CD14-positive monocyte (primary cell): Measurements from ENCODE around the gene KRTDAP. TPM values are rescaled to one million over a fixed set of nuclear protein-coding genes. Genes with fewer than 3 reads are reported as not detected.
"Not testable (repeated sequence)": the region's sequence is repeated elsewhere in the genome, so short reads cannot be mapped to it uniquely, and the experiment has no call there.

Source experiments
- DNase-seq, 3 donors: peaks; one replicate each; pipeline ENCODE4 v3.0.0-alpha.2; 2011 to 2022
- H2AFZ ChIP-seq: 2 replicates; pipeline ENCODE4 v1.6.0; 2012; ENCODE audit warnings: mild to moderate bottlenecking, low read depth, low read length, inconsistent platforms; ENCODE audit not compliant: insufficient read depth, poor library complexity, severe bottlenecking
- H3K27ac ChIP-seq, 2 donors: 1 replicate in 1 of 2; 2 replicates in 1 of 2; pipeline ENCODE4 v1.5.1; 2012 to 2013; ENCODE audit warnings: low read length in 2 of 2, control low read depth in 1 of 2, inconsistent platforms in 1 of 2, low read depth in 1 of 2, mild to moderate bottlenecking in 1 of 2
- H3K27me3 ChIP-seq, 2 donors: one replicate each; pipeline versions ENCODE4 v1.6.0 to v1.6.1; 2011 to 2013; ENCODE audit warnings: low read length in 2 of 2; ENCODE audit not compliant: control insufficient read depth in 2 of 2, insufficient read depth in 2 of 2
- H3K36me3 ChIP-seq, 2 donors: replicated peaks in 1 of 2; 1 replicate in 1 of 2; 2 replicates in 1 of 2; pipeline versions ENCODE4 v1.5.1 to v1.6.1; 2012 to 2013; ENCODE audit warnings: low read length in 2 of 2, control low read depth in 1 of 2, inconsistent platforms in 1 of 2, mild to moderate bottlenecking in 1 of 2; ENCODE audit not compliant: insufficient read depth in 2 of 2, control insufficient read depth in 1 of 2
- H3K4me1 ChIP-seq, 2 donors: 1 replicate in 1 of 2; 2 replicates in 1 of 2; pipeline versions ENCODE4 v1.5.1 to v1.6.1; 2012 to 2013; ENCODE audit warnings: low read length in 2 of 2, control low read depth in 1 of 2, inconsistent platforms in 1 of 2, mild to moderate bottlenecking in 1 of 2, moderate library complexity in 1 of 2; ENCODE audit not compliant: insufficient read depth in 2 of 2, control insufficient read depth in 1 of 2
- H3K4me2 ChIP-seq: replicated peaks from 2 replicates; pipeline ENCODE3; 2012; ENCODE audit warnings: low read length, moderate library complexity, mild to moderate bottlenecking; ENCODE audit not compliant: poor library complexity, severe bottlenecking; ENCODE audit errors: extremely low read depth
- H3K4me3 ChIP-seq, 3 experiments: fragments of 200-600 bp in 1 of 3; sonication (generic) in 1 of 3; replicated peaks in 1 of 3; 1 replicate in 2 of 3; 2 replicates in 1 of 3; pipeline ENCODE4 v1.5.1; 2011 to 2013; ENCODE audit warnings: low read length in 3 of 3, mild to moderate bottlenecking in 3 of 3, control low read depth in 2 of 3, low read depth in 2 of 3, inconsistent platforms in 1 of 3, moderate library complexity in 1 of 3
- H3K79me2 ChIP-seq: 2 replicates; pipeline ENCODE4 v1.6.0; 2012; ENCODE audit warnings: mild to moderate bottlenecking, control low read depth, inconsistent platforms, low read length, moderate library complexity; ENCODE audit not compliant: insufficient read depth
- H3K9ac ChIP-seq: 2 replicates; pipeline ENCODE4 v1.6.0; 2017; ENCODE audit warnings: low read length, mild to moderate bottlenecking; ENCODE audit not compliant: insufficient read depth, poor library complexity, severe bottlenecking
- H3K9me3 ChIP-seq, 2 donors: replicated peaks in 1 of 2; 1 replicate in 1 of 2; 2 replicates in 1 of 2; pipeline versions ENCODE4 v1.5.1 to v1.6.1; 2012 to 2013; ENCODE audit warnings: low read length in 2 of 2, control low read depth in 1 of 2; ENCODE audit not compliant: control insufficient read depth in 1 of 2, insufficient read depth in 1 of 2
- H4K20me1 ChIP-seq: 2 replicates; pipeline ENCODE4 v1.6.0; 2012; ENCODE audit warnings: mild to moderate bottlenecking, low read length, control low read depth, moderate library complexity; ENCODE audit not compliant: insufficient read depth
- H3K27ac Mint-ChIP-seq, 7 donors: one replicate each; pipeline ENCODE4 v1.8.0; 2020; ENCODE audit warnings: mild to moderate bottlenecking in 7 of 7, mixed read lengths in 7 of 7, moderate library complexity in 6 of 7, inconsistent platforms in 2 of 7
- H3K27me3 Mint-ChIP-seq, 3 donors: one replicate each; pipeline ENCODE4 v1.8.0; 2021 to 2022; ENCODE audit warnings: low read depth in 3 of 3, mild to moderate bottlenecking in 3 of 3, mixed read lengths in 3 of 3, moderate library complexity in 3 of 3, inconsistent platforms in 1 of 3
- H3K36me3 Mint-ChIP-seq, 2 donors: one replicate each; pipeline ENCODE4 v1.8.0; 2020; ENCODE audit warnings: mixed read lengths in 2 of 2, inconsistent platforms in 1 of 2, mild to moderate bottlenecking in 1 of 2
- H3K4me1 Mint-ChIP-seq: one replicate; pipeline ENCODE4 v1.8.0; 2020; ENCODE audit warnings: mild to moderate bottlenecking, mixed read lengths
- H3K4me3 Mint-ChIP-seq, 2 donors: one replicate each; pipeline ENCODE4 v1.8.0; 2020; ENCODE audit warnings: mild to moderate bottlenecking in 2 of 2, mixed read lengths in 2 of 2, moderate library complexity in 1 of 2
- H3K9me3 Mint-ChIP-seq, 7 donors: one replicate each; pipeline ENCODE4 v1.8.0; 2020 to 2022; ENCODE audit warnings: mixed read lengths in 7 of 7, mild to moderate bottlenecking in 6 of 7, moderate library complexity in 6 of 7, inconsistent platforms in 2 of 7
- CTCF ChIP-seq: fragments of 200-600 bp; IDR thresholded peaks from one replicate; pipeline ENCODE4 v1.8.0; 2022; ENCODE audit warnings: antibody characterized with exemption, mild to moderate bottlenecking
- WGBS: methylation state at CpG from one replicate; pipeline ENCODE4 v1.1.5; 2013; ENCODE audit warnings: missing lambda C conversion rate; ENCODE audit not compliant: insufficient coverage; 5-methylcytosine and 5-hydroxymethylcytosine counted together
- intact Hi-C, 2 donors: fragments of 100-400 bp; cut with micrococcal nuclease; formaldehyde crosslinking; loops; one replicate each; pipeline versions ENCODE4 v1.15.0 to v1.15.1; 2023
- polyA plus RNA-seq, 3 donors: library from polyadenylated mRNA; depleted of rRNA in 1 of 3; unstranded in 2 of 3; stranded (reverse) in 1 of 3; fragments of 300-500 nt in 2 of 3; fragments of >200 nt in 1 of 3; fragmentation: Illumina TruSeq in 2 of 3; gene quantifications; 1 replicate in 2 of 3; 2 replicates in 1 of 3; pipeline ENCODE4 v1.2.3, GENCODE V29; 2012 to 2021

Gene KRTDAP
- polyA plus RNA-seq, 3 donors: not detected

GRCh38 chr19:35466259-35466658, 24.0 kb downstream of the KRTDAP start:
- Histone ChIP-seq H3K9ac (no peak overlapping the region), H3K4me3 (no peak overlapping the region), H3K4me2 (no peak overlapping the region), H2AFZ (no peak overlapping the region), H3K36me3 (no peaks in the 10 kb centered on the region), H3K9me3 (no peaks in the 10 kb centered on the region), H3K4me1 (peaks cover 27 to 34% of the 10 kb centered on the region in 2 donors), H3K79me2 (no peaks in the 10 kb centered on the region), H4K20me1 (no peaks in the 10 kb centered on the region), H3K27me3 (no peaks in the 10 kb centered on the region), H3K27ac (no peak overlapping the region)
- peaks cover 0 to 4% of the 10 kb centered on the region in 2 donors for H3K36me3 Mint-ChIP-seq
- no peak for DNase-seq
- H3K4me1 Mint-ChIP-seq: peaks cover 38% of the 10 kb centered on the region
- H3K4me3 Mint-ChIP-seq: no peak overlapping the region
- WGBS: 80% methylated on average over 1 of the region's 1 CpG
- intact Hi-C loops: loop anchor here in 1 of 2 donors (10.0 kb wide), 1 partner anchor 251 kb away; no protein-coding TSS in a partner anchor
- no peak overlapping the region for H3K27ac Mint-ChIP-seq
- no peaks in the 10 kb centered on the region for H3K9me3 Mint-ChIP-seq
- TF ChIP-seq CTCF: no peak
- H3K27me3 Mint-ChIP-seq: peaks cover 0 to 4% (median 0%) of the 10 kb centered on the region in 3 donors

GRCh38 chr19:35462956-35463355, 27.3 kb downstream of the KRTDAP start:
- peak overlapping the region; percentile 47 for H3K4me2 ChIP-seq

More at GRCh38 chr19:35462956-35463355, 27.3 kb downstream of the KRTDAP start:
- no CpG with 5 or more reads among the region's 7 CpGs for WGBS
- Mint-ChIP-seq H3K27ac (peak overlapping the region; percentile 84 to 96 (median 91)), H3K4me3 (peak overlapping the region in 1 of 2 donors; percentile 23), H3K4me1 (peaks cover 61% of the 10 kb centered on the region)
- H3K9ac ChIP-seq, H3K27me3 ChIP-seq, H3K9me3 Mint-ChIP-seq, H3K79me2 ChIP-seq, H3K36me3 ChIP-seq, H3K9me3 ChIP-seq, H2AFZ ChIP-seq, H4K20me1 ChIP-seq, H3K27me3 Mint-ChIP-seq, H3K36me3 Mint-ChIP-seq: not testable (repeated sequence)
- intact Hi-C loops: loop anchor here (2.0 to 10.0 kb wide), 2 partner anchors 14 to 248 kb away; partner anchors contain the start of gene FFAR2 (in 2 of the 2)
- peaks cover 53 to 61% of the 10 kb centered on the region in 2 donors for H3K4me1 ChIP-seq
- peak overlapping the region; percentile 0 to 80 for H3K27ac ChIP-seq
- DNase-seq: peak in 1 of 3 donors; percentile 62
- H3K4me3 ChIP-seq: peak overlapping the region in 1 of 3 experiments; percentile 11
